VCaP (cell line): Measurements from ENCODE around the gene CPLANE2.
"Not testable (repeated sequence)": the region's sequence is repeated elsewhere in the genome, so short reads cannot be mapped to it uniquely, and the experiment has no call there.

Experiments used
- H3K27ac ChIP-seq: fragments of 450-650 bp; 2 replicates; pipeline ENCODE4 v1.5.1; 2017
- TF ChIP-seq, protein P1 (sequence below): fragments of 450-650 bp; conservative IDR thresholded peaks from 2 replicates; pipeline ENCODE4 v1.5.1; 2017; ENCODE audit warnings: mild to moderate bottlenecking, moderate library complexity

Gene CPLANE2

GRCh38 chr1:16215882-16216753 is 20.9 kb downstream of the CPLANE2 start:
- TF ChIP-seq, protein P1, sequence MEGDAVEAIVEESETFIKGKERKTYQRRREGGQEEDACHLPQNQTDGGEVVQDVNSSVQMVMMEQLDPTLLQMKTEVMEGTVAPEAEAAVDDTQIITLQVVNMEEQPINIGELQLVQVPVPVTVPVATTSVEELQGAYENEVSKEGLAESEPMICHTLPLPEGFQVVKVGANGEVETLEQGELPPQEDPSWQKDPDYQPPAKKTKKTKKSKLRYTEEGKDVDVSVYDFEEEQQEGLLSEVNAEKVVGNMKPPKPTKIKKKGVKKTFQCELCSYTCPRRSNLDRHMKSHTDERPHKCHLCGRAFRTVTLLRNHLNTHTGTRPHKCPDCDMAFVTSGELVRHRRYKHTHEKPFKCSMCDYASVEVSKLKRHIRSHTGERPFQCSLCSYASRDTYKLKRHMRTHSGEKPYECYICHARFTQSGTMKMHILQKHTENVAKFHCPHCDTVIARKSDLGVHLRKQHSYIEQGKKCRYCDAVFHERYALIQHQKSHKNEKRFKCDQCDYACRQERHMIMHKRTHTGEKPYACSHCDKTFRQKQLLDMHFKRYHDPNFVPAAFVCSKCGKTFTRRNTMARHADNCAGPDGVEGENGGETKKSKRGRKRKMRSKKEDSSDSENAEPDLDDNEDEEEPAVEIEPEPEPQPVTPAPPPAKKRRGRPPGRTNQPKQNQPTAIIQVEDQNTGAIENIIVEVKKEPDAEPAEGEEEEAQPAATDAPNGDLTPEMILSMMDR: no peak
- no peak overlapping the region for H3K27ac ChIP-seq

- not testable (repeated sequence) for H3K27ac ChIP-seq
Measured at GRCh38 chr1:16215240-16215639, 21.7 kb downstream of the CPLANE2 start.

DNA sequence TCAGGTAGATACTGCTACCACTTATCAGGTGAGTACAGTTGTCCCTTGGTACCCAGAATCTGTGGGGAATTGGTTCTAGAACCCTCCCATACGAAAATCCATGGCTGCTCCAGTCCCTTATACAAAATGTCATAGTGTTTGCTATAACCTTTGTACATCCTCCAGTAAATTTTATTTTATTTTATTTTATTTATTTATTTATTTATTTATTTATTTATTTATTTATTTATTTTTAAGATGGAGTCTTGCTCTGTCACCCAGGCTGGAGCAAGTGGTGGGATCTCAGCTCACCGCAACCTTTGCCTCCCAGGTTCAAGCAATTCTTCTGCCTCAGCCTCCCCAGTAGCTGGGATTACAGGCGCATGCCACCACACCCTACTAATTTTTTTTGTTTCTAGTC is 23.4 kb downstream of the CPLANE2 start:
- H3K27ac ChIP-seq: not testable (repeated sequence)

- H3K27ac ChIP-seq: no peak overlapping the region
- TF ChIP-seq, protein P1: no peak
Measured at GRCh38 chr1:16213013-16213412, 24.0 kb downstream of the CPLANE2 start.

DNA sequence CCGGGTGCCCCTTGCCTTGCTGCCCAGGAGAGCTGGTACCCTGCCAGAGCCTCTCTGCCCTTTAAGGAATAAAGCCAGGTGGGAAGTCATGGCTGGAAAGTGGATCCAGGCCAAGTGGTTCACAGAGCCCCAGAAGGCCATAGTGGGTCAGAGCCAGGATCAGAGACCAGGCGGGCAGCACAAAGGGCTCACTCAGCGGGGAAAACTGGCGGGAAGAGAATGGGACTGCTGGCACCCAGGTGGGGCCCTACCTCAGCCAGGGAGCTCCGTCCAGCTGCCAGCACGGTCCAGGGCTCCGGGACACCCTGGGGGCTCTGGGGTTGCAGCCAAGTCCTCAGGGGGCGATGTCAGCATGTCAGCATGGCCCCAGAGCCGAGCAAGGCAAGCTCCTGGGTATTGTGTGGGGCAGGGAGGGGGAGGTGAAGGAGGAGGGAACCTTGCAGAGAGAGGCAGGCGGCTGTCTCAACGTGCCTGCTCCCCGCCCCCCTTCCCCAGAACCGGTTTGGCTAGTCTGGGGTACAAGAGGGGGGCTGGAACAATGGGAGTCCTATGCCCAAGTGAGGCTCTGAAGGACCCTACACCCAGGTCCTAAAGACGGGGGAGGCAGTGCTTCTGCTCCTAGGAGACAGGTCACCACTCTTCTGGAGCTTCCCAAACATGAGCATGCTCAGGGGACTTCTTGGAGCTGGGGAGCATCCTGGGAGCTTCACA is 24.6 kb downstream of the CPLANE2 start, which contains the start of gene ARHGEF19:
Gene ARHGEF19, minus strand, starts transcription at position 402 of the 711 bp plus-strand sequence. CDS start 3,598 bp downstream, outside the sequence.
- H3K27ac ChIP-seq: no peak within 1 kb of the TSS
- TF ChIP-seq, protein P1: no peak

DNA sequence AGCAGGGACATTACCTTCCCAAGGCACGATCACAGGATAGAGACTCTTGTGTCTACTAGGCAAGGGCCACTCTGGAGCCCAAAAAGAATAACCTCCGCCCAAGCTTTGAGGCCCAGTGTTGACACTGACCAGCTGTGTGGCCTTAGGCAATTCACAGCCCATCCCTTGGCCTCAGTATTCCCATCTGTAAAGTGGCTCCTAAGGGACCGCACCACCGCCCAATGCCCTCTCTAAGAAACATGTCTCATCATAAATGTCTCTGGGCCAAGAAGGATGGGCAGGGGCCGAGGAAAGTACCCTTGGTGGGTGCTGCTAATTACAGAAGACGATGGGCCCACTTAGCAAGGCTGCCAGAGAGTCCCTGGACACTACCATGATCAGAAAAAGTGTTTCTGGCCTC is 25.2 kb downstream of the CPLANE2 start:
- no peak overlapping the region for H3K27ac ChIP-seq
- TF ChIP-seq, protein P1: no peak

GRCh38 chr1:16210581-16210980 is 26.4 kb downstream of the CPLANE2 start:
- H3K27ac ChIP-seq: no peak overlapping the region
- TF ChIP-seq, protein P1: no peak

DNA sequence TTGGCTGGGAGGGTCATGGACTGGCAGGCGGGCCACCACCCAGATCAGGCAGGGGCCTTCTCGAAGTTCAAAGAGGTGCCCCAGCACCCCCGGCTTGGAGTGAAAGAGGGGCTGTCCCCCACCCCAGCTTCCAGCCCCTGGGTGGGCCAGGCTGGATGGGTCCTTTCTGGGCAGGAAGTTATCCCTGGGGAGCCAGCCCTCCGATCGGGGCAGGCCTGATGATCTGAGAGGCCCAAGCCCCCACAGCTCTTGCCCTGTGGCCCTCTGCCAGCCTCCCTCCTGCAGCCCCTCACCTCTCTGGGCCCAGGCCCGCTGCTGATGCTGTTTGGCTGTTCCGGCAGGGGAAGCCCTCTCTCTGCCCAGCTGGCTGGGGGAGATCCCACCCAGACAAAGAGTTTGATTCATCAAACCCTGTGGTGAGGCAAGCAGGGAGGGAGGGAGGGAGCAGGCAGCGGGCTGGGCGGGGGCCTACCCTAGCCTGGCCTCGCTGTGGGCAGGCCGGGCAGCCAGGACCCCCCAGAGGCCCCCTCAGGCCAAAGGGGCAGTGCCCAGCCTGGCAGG is 27.1 kb downstream of the CPLANE2 start:
- TF ChIP-seq, protein P1: no peak

More for the DNA sequence above, 27.1 kb downstream of the CPLANE2 start:
- no peak overlapping the region for H3K27ac ChIP-seq
